Measurements from ENCODE around the gene SYK. TPM values are rescaled to one million over a fixed set of nuclear protein-coding genes. Genes with fewer than 3 reads are reported as not detected.

The SYK gene
- total and polyA plus RNA-seq, 2 donors (not counting 1 experiment from before 2014, with no cell fraction given), result not detected

DNA sequence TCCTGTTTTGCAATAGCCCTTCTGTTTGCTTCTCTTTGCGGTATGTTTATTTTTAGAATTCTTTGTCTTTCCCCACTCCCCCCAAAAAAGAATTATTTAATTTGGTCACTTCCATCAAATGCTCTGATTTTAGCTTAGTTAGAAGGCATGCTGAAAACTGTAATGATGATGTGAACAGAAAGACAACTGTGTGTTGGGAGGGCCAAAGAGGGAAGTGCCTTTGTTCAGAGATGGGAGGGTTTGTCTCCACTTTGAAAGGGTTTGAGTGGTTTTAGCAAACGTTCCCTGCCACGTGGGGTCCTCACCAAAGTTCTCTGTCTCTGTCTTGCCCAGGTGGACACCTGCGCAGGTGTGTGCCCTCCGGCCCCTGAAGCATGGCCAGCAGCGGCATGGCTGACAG is 41.9 kb downstream of the SYK start:
- Histone ChIP-seq H3K4me2 (ENCODE audit: extremely low read depth, insufficient read depth, low read length) (no peak overlapping the region), H3K9ac (ENCODE audit: insufficient read depth, low read length) (no peak overlapping the region), H3K36me3 (ENCODE audit: control insufficient read depth, insufficient read depth, low read length) (no peaks in the 10 kb centered on the region), H3K4me3 (replicated peaks in 1 of 4; ENCODE audit: control extremely low read depth in 1 of 4, insufficient read depth in 1 of 4, low read depth in 3 of 4, low read length in 4 of 4) (no peak overlapping the region), H3K4me1 (ENCODE audit: control insufficient read depth, extremely low read depth, insufficient read depth, low read length) (no peaks in the 10 kb centered on the region), H3K9me3 (ENCODE audit: control insufficient read depth, insufficient read depth, low read depth, low read length) (peaks cover 6% of the 10 kb centered on the region), H3K27me3 (ENCODE audit: control insufficient read depth, insufficient read depth, low read length) (no peaks in the 10 kb centered on the region), H2AFZ (ENCODE audit: low read length) (no peak overlapping the region), H3K27ac (ENCODE audit: insufficient read depth, low read length) (no peak overlapping the region), H3K79me2 (ENCODE audit: control insufficient read depth, insufficient read depth, low read length) (no peaks in the 10 kb centered on the region), H4K20me1 (ENCODE audit: control insufficient read depth, extremely low read depth, insufficient read depth, low read length) (no peaks in the 10 kb centered on the region)
- no peak for DNase-seq (ENCODE audit: low read depth in 2 of 2)
- TF ChIP-seq EZH2 (IDR thresholded peaks at IDR 0.05; ENCODE audit: low read length, missing control alignments), result no peak

DNA sequence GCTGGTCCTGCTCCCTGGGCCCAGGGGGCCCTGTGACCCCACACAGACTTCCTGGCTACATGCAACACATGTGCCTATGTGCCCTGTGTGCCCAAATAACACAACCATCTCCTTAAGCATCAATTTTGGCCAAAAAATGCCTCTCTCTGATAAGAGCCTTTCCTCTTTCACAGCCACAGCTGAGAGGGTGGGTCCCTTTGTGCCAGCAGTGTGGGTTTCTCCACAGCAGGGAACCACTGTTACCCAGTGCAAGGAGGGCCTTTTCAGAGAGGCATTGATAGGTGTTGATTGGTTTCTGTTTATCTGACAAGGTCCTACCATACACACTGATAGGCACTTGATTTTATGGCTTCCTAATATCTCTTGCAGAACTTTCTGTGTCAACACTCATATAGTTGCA is 42.7 kb downstream of the SYK start:
- no peaks in the 10 kb centered on the region for H3K36me3 ChIP-seq (ENCODE audit: control insufficient read depth, insufficient read depth, low read length)
- no peaks in the 10 kb centered on the region for H3K79me2 ChIP-seq (ENCODE audit: control insufficient read depth, insufficient read depth, low read length)
- H3K27ac ChIP-seq (ENCODE audit: insufficient read depth, low read length), result no peak overlapping the region
- no peak for TF ChIP-seq EZH2 (IDR thresholded peaks at IDR 0.05; ENCODE audit: low read length, missing control alignments)
- TF ChIP-seq, protein P1, sequence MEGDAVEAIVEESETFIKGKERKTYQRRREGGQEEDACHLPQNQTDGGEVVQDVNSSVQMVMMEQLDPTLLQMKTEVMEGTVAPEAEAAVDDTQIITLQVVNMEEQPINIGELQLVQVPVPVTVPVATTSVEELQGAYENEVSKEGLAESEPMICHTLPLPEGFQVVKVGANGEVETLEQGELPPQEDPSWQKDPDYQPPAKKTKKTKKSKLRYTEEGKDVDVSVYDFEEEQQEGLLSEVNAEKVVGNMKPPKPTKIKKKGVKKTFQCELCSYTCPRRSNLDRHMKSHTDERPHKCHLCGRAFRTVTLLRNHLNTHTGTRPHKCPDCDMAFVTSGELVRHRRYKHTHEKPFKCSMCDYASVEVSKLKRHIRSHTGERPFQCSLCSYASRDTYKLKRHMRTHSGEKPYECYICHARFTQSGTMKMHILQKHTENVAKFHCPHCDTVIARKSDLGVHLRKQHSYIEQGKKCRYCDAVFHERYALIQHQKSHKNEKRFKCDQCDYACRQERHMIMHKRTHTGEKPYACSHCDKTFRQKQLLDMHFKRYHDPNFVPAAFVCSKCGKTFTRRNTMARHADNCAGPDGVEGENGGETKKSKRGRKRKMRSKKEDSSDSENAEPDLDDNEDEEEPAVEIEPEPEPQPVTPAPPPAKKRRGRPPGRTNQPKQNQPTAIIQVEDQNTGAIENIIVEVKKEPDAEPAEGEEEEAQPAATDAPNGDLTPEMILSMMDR (conservative IDR thresholded peaks at IDR 0.05 in 1 of 2, IDR thresholded peaks at IDR 0.05 in 1 of 2; ENCODE audit: low read depth in 1 of 2, low read length in 2 of 2), result no peak
- H2AFZ ChIP-seq (ENCODE audit: low read length), result no peak overlapping the region
- H3K27me3 ChIP-seq (ENCODE audit: control insufficient read depth, insufficient read depth, low read length), result no peaks in the 10 kb centered on the region
- peaks cover 6% of the 10 kb centered on the region for H3K9me3 ChIP-seq (ENCODE audit: control insufficient read depth, insufficient read depth, low read depth, low read length)
- no peak overlapping the region for H3K9ac ChIP-seq (ENCODE audit: insufficient read depth, low read length)
- no peaks in the 10 kb centered on the region for H4K20me1 ChIP-seq (ENCODE audit: control insufficient read depth, extremely low read depth, insufficient read depth, low read length)
- no peak for DNase-seq (ENCODE audit: low read depth in 2 of 2)
- H3K4me2 ChIP-seq (ENCODE audit: extremely low read depth, insufficient read depth, low read length), result no peak overlapping the region
- H3K4me3 ChIP-seq (replicated peaks in 1 of 4; ENCODE audit: control extremely low read depth in 1 of 4, insufficient read depth in 1 of 4, low read depth in 3 of 4, low read length in 4 of 4), result no peak overlapping the region
- H3K4me1 ChIP-seq (ENCODE audit: control insufficient read depth, extremely low read depth, insufficient read depth, low read length), result no peaks in the 10 kb centered on the region

DNA sequence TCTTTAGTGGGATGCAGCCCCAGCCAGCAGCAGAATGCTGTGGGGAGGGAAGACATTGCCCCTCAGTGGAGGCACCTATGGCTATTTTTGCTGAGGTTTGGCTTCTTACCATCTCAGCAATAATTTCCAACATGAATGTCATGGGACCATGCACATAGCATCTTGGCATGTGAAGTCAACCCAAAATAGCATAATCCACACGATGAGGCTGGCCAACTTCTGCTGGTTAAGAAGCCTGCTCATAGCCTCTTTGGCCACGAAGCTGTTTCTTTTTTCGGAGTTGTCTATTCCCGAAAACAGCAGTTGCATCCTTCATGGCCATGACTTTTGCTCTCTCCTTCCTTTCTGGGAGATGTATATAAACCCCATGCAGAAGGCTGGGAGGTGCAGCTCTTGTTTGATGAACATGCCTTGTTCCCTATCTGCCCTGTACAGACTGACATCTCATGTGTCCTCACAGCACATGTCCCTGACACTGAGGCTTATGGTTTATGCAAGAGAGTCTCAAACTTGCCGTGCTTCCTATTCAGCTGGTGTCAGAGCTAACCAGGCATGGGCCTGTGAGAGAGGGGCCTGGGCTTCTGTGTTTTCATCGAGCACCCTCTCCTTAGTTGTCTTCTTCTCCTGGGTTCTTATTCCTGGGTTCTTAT is 45.3 kb downstream of the SYK start:
- H3K79me2 ChIP-seq (ENCODE audit: control insufficient read depth, insufficient read depth, low read length), result no peaks in the 10 kb centered on the region
- H3K4me1 ChIP-seq (ENCODE audit: control insufficient read depth, extremely low read depth, insufficient read depth, low read length), result no peaks in the 10 kb centered on the region
- no peak for DNase-seq (ENCODE audit: low read depth in 2 of 2)
- H4K20me1 ChIP-seq (ENCODE audit: control insufficient read depth, extremely low read depth, insufficient read depth, low read length), result no peaks in the 10 kb centered on the region
- H2AFZ ChIP-seq (ENCODE audit: low read length), result no peak overlapping the region
- TF ChIP-seq EZH2 (IDR thresholded peaks at IDR 0.05; ENCODE audit: low read length, missing control alignments), result no peak
- TF ChIP-seq, protein P1 (conservative IDR thresholded peaks at IDR 0.05 in 1 of 2, IDR thresholded peaks at IDR 0.05 in 1 of 2; ENCODE audit: low read depth in 1 of 2, low read length in 2 of 2), result no peak
- H3K27ac ChIP-seq (ENCODE audit: insufficient read depth, low read length), result no peak overlapping the region
- no peak overlapping the region for H3K9ac ChIP-seq (ENCODE audit: insufficient read depth, low read length)
- H3K4me3 ChIP-seq (replicated peaks in 1 of 4; ENCODE audit: control extremely low read depth in 1 of 4, insufficient read depth in 1 of 4, low read depth in 3 of 4, low read length in 4 of 4), result no peak overlapping the region
- H3K9me3 ChIP-seq (ENCODE audit: control insufficient read depth, insufficient read depth, low read depth, low read length), result no peaks in the 10 kb centered on the region
- H3K27me3 ChIP-seq (ENCODE audit: control insufficient read depth, insufficient read depth, low read length), result no peaks in the 10 kb centered on the region
- H3K4me2 ChIP-seq (ENCODE audit: extremely low read depth, insufficient read depth, low read length), result no peak overlapping the region
- no peaks in the 10 kb centered on the region for H3K36me3 ChIP-seq (ENCODE audit: control insufficient read depth, insufficient read depth, low read length)
